AG09319 (cell line): ENCODE results near the gene EPOP.

Source experiments
- DNase-seq: peaks from one replicate; pipeline ENCODE4 v3.0.0-alpha.2; 2010; ENCODE audit warnings: low read depth; ENCODE audit errors: extremely low read depth
- TF ChIP-seq, protein P1 (sequence below): IDR thresholded peaks from 2 replicates; pipeline ENCODE4 v1.5.1; 2011; ENCODE audit warnings: low read depth, mild to moderate bottlenecking, inconsistent platforms, low read length, moderate library complexity

EPOP gene

DNA sequence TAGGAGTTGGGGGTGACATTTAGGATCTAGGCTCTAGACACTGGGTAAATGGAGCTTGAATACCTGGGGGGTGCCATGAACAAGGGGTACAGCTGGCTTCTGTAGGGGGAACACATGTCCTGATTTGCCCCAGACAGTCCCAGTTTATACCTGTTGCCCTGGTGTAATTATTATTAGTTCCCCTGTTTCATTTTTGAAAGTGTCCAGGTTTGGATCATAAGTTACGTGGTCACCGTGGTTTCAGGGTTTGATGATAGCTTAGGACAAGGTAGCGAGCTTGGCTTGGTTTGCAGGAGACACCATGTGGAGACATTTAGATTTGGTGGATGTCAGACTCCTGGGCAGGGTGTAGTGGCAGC, 35.8 kb upstream of the EPOP start:
- TF ChIP-seq, protein P1, sequence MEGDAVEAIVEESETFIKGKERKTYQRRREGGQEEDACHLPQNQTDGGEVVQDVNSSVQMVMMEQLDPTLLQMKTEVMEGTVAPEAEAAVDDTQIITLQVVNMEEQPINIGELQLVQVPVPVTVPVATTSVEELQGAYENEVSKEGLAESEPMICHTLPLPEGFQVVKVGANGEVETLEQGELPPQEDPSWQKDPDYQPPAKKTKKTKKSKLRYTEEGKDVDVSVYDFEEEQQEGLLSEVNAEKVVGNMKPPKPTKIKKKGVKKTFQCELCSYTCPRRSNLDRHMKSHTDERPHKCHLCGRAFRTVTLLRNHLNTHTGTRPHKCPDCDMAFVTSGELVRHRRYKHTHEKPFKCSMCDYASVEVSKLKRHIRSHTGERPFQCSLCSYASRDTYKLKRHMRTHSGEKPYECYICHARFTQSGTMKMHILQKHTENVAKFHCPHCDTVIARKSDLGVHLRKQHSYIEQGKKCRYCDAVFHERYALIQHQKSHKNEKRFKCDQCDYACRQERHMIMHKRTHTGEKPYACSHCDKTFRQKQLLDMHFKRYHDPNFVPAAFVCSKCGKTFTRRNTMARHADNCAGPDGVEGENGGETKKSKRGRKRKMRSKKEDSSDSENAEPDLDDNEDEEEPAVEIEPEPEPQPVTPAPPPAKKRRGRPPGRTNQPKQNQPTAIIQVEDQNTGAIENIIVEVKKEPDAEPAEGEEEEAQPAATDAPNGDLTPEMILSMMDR = no peak
- no peak for DNase-seq

- TF ChIP-seq, protein P1 = no peak
- no peak for DNase-seq
Measured at GRCh38 chr17:38709864-38710603, 35.3 kb upstream of the EPOP start.

GRCh38 chr17:38709104-38709820, 34.5 kb upstream of the EPOP start:
- no peak for DNase-seq

GRCh38 chr17:38707678-38708351, 33.1 kb upstream of the EPOP start:
- no peak for DNase-seq
- TF ChIP-seq, protein P1 = no peak

More at GRCh38 chr17:38709104-38709820, 34.5 kb upstream of the EPOP start:
- TF ChIP-seq, protein P1 = no peak

GRCh38 chr17:38706505-38707216, 31.9 kb upstream of the EPOP start:
- DNase-seq = no peak
- TF ChIP-seq, protein P1 = no peak

- TF ChIP-seq, protein P1 = no peak
- DNase-seq = no peak
Measured at GRCh38 chr17:38705803-38706504, 31.2 kb upstream of the EPOP start.
